GM23338 (cell line): ENCODE data around the gene LANCL1. TPM values are rescaled to one million over a fixed set of nuclear protein-coding genes. Genes with fewer than 3 reads are reported as not detected.

Experiments
- ATAC-seq: fragments of 200-7000 bp; cut with Tn5 transposase; 3 replicates; pipeline ENCODE4 v1.9.1; 2020
- DNase-seq: peaks from one replicate; pipeline ENCODE4 v3.0.0-alpha.2; 2015; ENCODE audit warnings: low spot score
- H2AFZ ChIP-seq: fragments of 200-600 bp; sonication (generic); 2 replicates; pipeline ENCODE4 v1.8.0; 2016; ENCODE audit warnings: antibody characterized with exemption, mild to moderate bottlenecking, moderate library complexity
- H3F3A ChIP-seq: fragments of 200-600 bp; sonication (generic); replicated peaks from 2 replicates; pipeline ENCODE4 v1.8.0; 2017; ENCODE audit warnings: antibody characterized with exemption, mixed run types, low read depth
- H3K27ac ChIP-seq: fragments of 200-600 bp; sonication (generic); 2 replicates; pipeline ENCODE4 v1.6.1; 2016; ENCODE audit warnings: low read depth
- H3K27me3 ChIP-seq: fragments of 200-600 bp; sonication (generic); 2 replicates; pipeline ENCODE4 v1.8.0; 2016; ENCODE audit warnings: mild to moderate bottlenecking, mixed run types, moderate library complexity; ENCODE audit not compliant: insufficient read depth
- H3K36me3 ChIP-seq: fragments of 200-600 bp; sonication (generic); 2 replicates; pipeline ENCODE4 v1.8.0; 2016; ENCODE audit warnings: mild to moderate bottlenecking; ENCODE audit not compliant: insufficient read depth
- H3K4me1 ChIP-seq: fragments of 200-600 bp; sonication (generic); 2 replicates; pipeline ENCODE4 v1.8.0; 2016; ENCODE audit warnings: mild to moderate bottlenecking, moderate library complexity; ENCODE audit not compliant: insufficient read depth
- H3K4me2 ChIP-seq: fragments of 200-600 bp; sonication (generic); 2 replicates; pipeline ENCODE4 v1.7.1; 2017; ENCODE audit warnings: mixed run types
- H3K4me3 ChIP-seq: fragments of 200-600 bp; sonication (generic); 2 replicates; pipeline ENCODE4 v1.6.1; 2016; ENCODE audit warnings: mixed run types
- H3K79me2 ChIP-seq: fragments of 200-600 bp; sonication (generic); replicated peaks from 2 replicates; pipeline ENCODE4 v1.8.0; 2017; ENCODE audit warnings: mild to moderate bottlenecking; ENCODE audit not compliant: insufficient read depth
- H3K9me2 ChIP-seq: fragments of 200-600 bp; sonication (generic); 2 replicates; pipeline ENCODE4 v1.8.0; 2017; ENCODE audit not compliant: insufficient read depth
- H4K20me1 ChIP-seq: fragments of 200-600 bp; sonication (generic); replicated peaks from 2 replicates; pipeline ENCODE4 v1.8.0; 2017; ENCODE audit warnings: mild to moderate bottlenecking; ENCODE audit not compliant: insufficient read depth
- H3K27ac Mint-ChIP-seq: 2 replicates; pipeline ENCODE4 v1.8.0; 2020; ENCODE audit warnings: inconsistent platforms, mild to moderate bottlenecking, moderate library complexity, mixed read lengths
- H3K27me3 Mint-ChIP-seq: 3 replicates; pipeline ENCODE4 v1.8.0; 2022; ENCODE audit warnings: low read depth, mild to moderate bottlenecking, moderate library complexity, mixed read lengths, inconsistent platforms; ENCODE audit not compliant: insufficient read depth, poor library complexity
- H3K36me3 Mint-ChIP-seq: 3 replicates; pipeline ENCODE4 v1.8.0; 2021; ENCODE audit warnings: low read depth, mild to moderate bottlenecking, inconsistent platforms, moderate library complexity, mixed read lengths
- H3K4me1 Mint-ChIP-seq: 3 replicates; pipeline ENCODE4 v1.8.0; 2020; ENCODE audit warnings: mild to moderate bottlenecking, inconsistent platforms, mixed read lengths
- H3K4me3 Mint-ChIP-seq: 3 replicates; pipeline ENCODE4 v1.8.0; 2021; ENCODE audit warnings: moderate library complexity, mild to moderate bottlenecking, inconsistent platforms, mixed read lengths
- H3K9me3 Mint-ChIP-seq: 3 replicates; pipeline ENCODE4 v1.8.0; 2020; ENCODE audit warnings: moderate library complexity, mild to moderate bottlenecking, inconsistent platforms, mixed read lengths
- CREB1 ChIP-seq: fragments of 250-450 bp; sonication (Bioruptor Pico); IDR thresholded peaks from 2 replicates; pipeline ENCODE4 v1.5.0; 2020; ENCODE audit warnings: low read depth, mild to moderate bottlenecking, moderate library complexity
- CTCF ChIP-seq, 2 experiments: fragments of 200-600 bp in 1 of 2; sonication (generic) in 1 of 2; conservative IDR thresholded peaks; 2 replicates each; pipeline versions ENCODE4 v1.5.1 to v1.6.1; 2016 to 2017; ENCODE audit warnings: antibody characterized with exemption in 2 of 2, low read depth in 2 of 2, mild to moderate bottlenecking in 2 of 2, moderate library complexity in 1 of 2
- ETS1 ChIP-seq: IDR thresholded peaks from 2 replicates; pipeline ENCODE4 v1.6.1; 2016; ENCODE audit warnings: antibody characterized with exemption
- EZH2 ChIP-seq: fragments of 200-600 bp; sonication (generic); IDR thresholded peaks from one replicate; pipeline ENCODE4 v1.8.0; 2017; ENCODE audit warnings: antibody characterized with exemption, mild to moderate bottlenecking, low read depth; ENCODE audit not compliant: unreplicated experiment
- NANOG ChIP-seq: IDR thresholded peaks from 2 replicates; pipeline ENCODE4 v1.6.1; 2016; ENCODE audit warnings: antibody characterized with exemption, borderline replicate concordance
- ZNF114 ChIP-seq: fragments of 250-450 bp; sonication (Bioruptor Pico); IDR thresholded peaks from 2 replicates; pipeline ENCODE4 v1.5.0; 2020; ENCODE audit warnings: mild to moderate bottlenecking, moderate library complexity
- ZNF462 ChIP-seq: fragments of 250-450 bp; sonication (Bioruptor Pico); IDR thresholded peaks from 2 replicates; pipeline ENCODE4 v1.5.0; 2020; ENCODE audit warnings: mild to moderate bottlenecking, moderate library complexity
- polyA plus RNA-seq: library from polyadenylated mRNA; unstranded; fragments of >200 nt; fragmentation: Nextera tagmentation; extraction: Ambion mirVana; gene quantifications from 2 replicates; pipeline ENCODE4 v1.2.1, GENCODE V29; 2016
- total RNA-seq: library from RNA; depleted of rRNA; stranded (reverse); fragments of >200 nt; shearing (Covaris generic); gene quantifications from 2 replicates; pipeline ENCODE4 v1.2.3, GENCODE V29; 2014

Gene LANCL1
- total and polyA plus RNA-seq, 2 experiments from 2014 or later = 13.4 to 36.8 TPM

- peaks cover 8% of the 10 kb centered on the region for H3K27me3 Mint-ChIP-seq
- H3K27me3 ChIP-seq = no peaks in the 10 kb centered on the region
- H3K27ac Mint-ChIP-seq = no peak overlapping the region
- H3K27ac ChIP-seq = no peak overlapping the region
- peaks cover 29% of the 10 kb centered on the region for H3K4me1 Mint-ChIP-seq
- no peak overlapping the region for H3K4me3 Mint-ChIP-seq
- no peak overlapping the region for H3K4me2 ChIP-seq
- DNase-seq (no peak), ATAC-seq (no peak)
- peaks cover 13% of the 10 kb centered on the region for H3K9me3 Mint-ChIP-seq
- no peaks in the 10 kb centered on the region for H3K79me2 ChIP-seq
- no peaks in the 10 kb centered on the region for H4K20me1 ChIP-seq
- no peak for TF ChIP-seq EZH2
- no peak for TF ChIP-seq CTCF (conservative IDR thresholded peaks at IDR 0.05; ENCODE audit: low read depth in 2 of 2)
- no peak for TF ChIP-seq ETS1
- TF ChIP-seq NANOG = no peak
- TF ChIP-seq ZNF114 (CRISPR knock-in tag) = no peak
- no peak for TF ChIP-seq ZNF462 (CRISPR knock-in tag)
- TF ChIP-seq CREB1 (CRISPR knock-in tag) = no peak
- no peaks in the 10 kb centered on the region for H3K36me3 ChIP-seq
- no peak overlapping the region for H2AFZ ChIP-seq
- no peaks in the 10 kb centered on the region for H3K9me2 ChIP-seq
- peaks cover 14% of the 10 kb centered on the region for H3K36me3 Mint-ChIP-seq
- no peak overlapping the region for H3K4me3 ChIP-seq
- H3K4me1 ChIP-seq = peaks cover 25% of the 10 kb centered on the region
- H3F3A ChIP-seq = no peaks in the 10 kb centered on the region
These were observed 4.2 kb upstream of the LANCL1 start for GRCh38 chr2:210480764-210481163.
